Measurements from ENCODE around the gene CSH1.

Gene CSH1

GRCh38 chr17:63855185-63855584 is 41.2 kb downstream of the CSH1 start:
- DNase-seq: no peak

GRCh38 chr17:63854709-63855108 is 41.7 kb downstream of the CSH1 start:
- DNase-seq: no peak

GRCh38 chr17:63853260-63853659 is 43.1 kb downstream of the CSH1 start:
- DNase-seq: no peak

GRCh38 chr17:63850401-63850800 is 46.0 kb downstream of the CSH1 start:
- DNase-seq: no peak

- DNase-seq: peak; percentile 49
Measured at GRCh38 chr17:63848834-63849689, 47.3 kb downstream of the CSH1 start.

GRCh38 chr17:63847525-63848249 is 48.7 kb downstream of the CSH1 start:
- no peak for DNase-seq

- DNase-seq: no peak
Measured at GRCh38 chr17:63845509-63845908, 50.9 kb downstream of the CSH1 start.
